ENCODE data around the gene TMEM163.

GRCh38 chr2:134640494-134640893, 78.3 kb downstream of the TMEM163 start:
- TF ChIP-seq, protein P1, sequence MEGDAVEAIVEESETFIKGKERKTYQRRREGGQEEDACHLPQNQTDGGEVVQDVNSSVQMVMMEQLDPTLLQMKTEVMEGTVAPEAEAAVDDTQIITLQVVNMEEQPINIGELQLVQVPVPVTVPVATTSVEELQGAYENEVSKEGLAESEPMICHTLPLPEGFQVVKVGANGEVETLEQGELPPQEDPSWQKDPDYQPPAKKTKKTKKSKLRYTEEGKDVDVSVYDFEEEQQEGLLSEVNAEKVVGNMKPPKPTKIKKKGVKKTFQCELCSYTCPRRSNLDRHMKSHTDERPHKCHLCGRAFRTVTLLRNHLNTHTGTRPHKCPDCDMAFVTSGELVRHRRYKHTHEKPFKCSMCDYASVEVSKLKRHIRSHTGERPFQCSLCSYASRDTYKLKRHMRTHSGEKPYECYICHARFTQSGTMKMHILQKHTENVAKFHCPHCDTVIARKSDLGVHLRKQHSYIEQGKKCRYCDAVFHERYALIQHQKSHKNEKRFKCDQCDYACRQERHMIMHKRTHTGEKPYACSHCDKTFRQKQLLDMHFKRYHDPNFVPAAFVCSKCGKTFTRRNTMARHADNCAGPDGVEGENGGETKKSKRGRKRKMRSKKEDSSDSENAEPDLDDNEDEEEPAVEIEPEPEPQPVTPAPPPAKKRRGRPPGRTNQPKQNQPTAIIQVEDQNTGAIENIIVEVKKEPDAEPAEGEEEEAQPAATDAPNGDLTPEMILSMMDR (IDR thresholded peaks at IDR 0.05), result no peak
- TF ChIP-seq POLR2A (IDR thresholded peaks at IDR 0.05), result no peak
